Body of pancreas (tissue), 4 donors: ENCODE measurements around the gene FBXO3.

ENCODE experiments used
- POLR2A ChIP-seq, 3 donors: fragments of 450-650 bp; IDR thresholded peaks; one replicate each; pipeline ENCODE4 v1.6.1; 2016; ENCODE audit warnings: antibody characterized with exemption in 3 of 3, mild to moderate bottlenecking in 2 of 3
- TF ChIP-seq, protein P1 (sequence below), 7 experiments: fragments of 450-650 bp in 4 of 7; fragments of 200-600 bp in 3 of 7; sonication (generic) in 3 of 7; IDR thresholded peaks; one replicate each; pipeline ENCODE4 v1.5.1; 2016 to 2019; ENCODE audit warnings: antibody characterized with exemption in 7 of 7

DNA sequence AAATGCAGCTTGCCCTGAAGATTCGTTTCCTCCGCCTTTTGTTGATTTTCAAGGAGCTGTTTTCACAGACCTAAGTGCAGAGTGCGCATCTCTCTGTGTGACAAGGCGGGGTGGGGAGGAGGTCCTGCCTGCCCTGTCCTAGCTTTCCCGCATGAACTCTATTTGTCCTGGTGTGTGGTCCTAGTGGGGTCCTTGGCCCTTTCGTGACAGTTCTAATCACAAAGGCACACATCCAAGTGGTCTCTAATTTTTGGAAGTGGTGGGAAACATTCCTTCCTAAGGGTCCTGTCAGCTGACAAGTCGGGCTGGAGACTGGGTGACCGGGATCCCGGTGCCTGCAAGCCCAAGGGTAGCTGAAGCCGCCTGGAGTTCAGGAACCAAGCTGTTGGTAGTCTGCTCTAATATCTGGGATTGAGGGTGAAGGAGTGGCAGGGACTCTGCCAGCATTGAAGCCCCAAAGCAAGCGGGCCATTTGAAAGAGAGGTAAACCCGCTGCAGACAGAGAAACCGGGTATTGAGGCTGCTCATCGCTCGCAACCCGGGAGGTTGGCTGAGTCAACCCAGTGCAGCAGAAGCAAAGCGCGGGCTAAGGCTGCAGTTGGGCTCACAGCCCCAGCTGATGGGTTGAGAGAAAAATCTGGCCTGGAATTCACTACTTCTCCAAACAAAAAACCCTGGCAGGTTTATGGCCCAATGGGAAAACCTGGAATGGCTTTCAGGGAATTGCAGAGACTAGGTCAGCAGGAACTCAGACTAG lies 28.1 kb upstream of the FBXO3 start:
- TF ChIP-seq, protein P1, sequence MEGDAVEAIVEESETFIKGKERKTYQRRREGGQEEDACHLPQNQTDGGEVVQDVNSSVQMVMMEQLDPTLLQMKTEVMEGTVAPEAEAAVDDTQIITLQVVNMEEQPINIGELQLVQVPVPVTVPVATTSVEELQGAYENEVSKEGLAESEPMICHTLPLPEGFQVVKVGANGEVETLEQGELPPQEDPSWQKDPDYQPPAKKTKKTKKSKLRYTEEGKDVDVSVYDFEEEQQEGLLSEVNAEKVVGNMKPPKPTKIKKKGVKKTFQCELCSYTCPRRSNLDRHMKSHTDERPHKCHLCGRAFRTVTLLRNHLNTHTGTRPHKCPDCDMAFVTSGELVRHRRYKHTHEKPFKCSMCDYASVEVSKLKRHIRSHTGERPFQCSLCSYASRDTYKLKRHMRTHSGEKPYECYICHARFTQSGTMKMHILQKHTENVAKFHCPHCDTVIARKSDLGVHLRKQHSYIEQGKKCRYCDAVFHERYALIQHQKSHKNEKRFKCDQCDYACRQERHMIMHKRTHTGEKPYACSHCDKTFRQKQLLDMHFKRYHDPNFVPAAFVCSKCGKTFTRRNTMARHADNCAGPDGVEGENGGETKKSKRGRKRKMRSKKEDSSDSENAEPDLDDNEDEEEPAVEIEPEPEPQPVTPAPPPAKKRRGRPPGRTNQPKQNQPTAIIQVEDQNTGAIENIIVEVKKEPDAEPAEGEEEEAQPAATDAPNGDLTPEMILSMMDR (IDR thresholded peaks at IDR 0.05), result no peak
- TF ChIP-seq POLR2A (IDR thresholded peaks at IDR 0.05), result no peak
